Left lobe of liver (tissue), 2 donors: ENCODE data around the gene MYO16. TPM values are rescaled to one million over a fixed set of nuclear protein-coding genes. Genes with fewer than 3 reads are reported as not detected.

Experiments
- ATAC-seq: fragments of 200-7000 bp; cut with Tn5 transposase; one replicate; pipeline ENCODE4 v1.9.1; 2020; ENCODE audit warnings: mild to moderate bottlenecking, moderate library complexity
- DNase-seq: peaks from one replicate; pipeline ENCODE4 v3.0.0-alpha.2; 2020; ENCODE audit warnings: low spot score
- total RNA-seq: library from RNA; stranded (reverse); gene quantifications from one replicate; pipeline ENCODE4 v1.2.1, GENCODE V29; 2021
- donor health status: DM: no; HTN: no; CAD: no; lungs with moderate emphysema.
- donor health status: DM: no; HTN: yes; CAD: no.

MYO16 gene
- total RNA-seq, 1 donor from 2014 or later = 2.7 TPM

GRCh38 chr13:109256866-109257760 lies 627.7 kb downstream of the MYO16 start:
- peak; percentile 63 for DNase-seq
- peak; percentile 99 for ATAC-seq
